Esophagus squamous epithelium (tissue), 5 donors: ENCODE results near the gene TMEM245. TPM values are rescaled to one million over a fixed set of nuclear protein-coding genes. Genes with fewer than 3 reads are reported as not detected.

Experiments used
- DNase-seq: peaks from one replicate; lab custom pipeline; 2025; lab: John Stamatoyannopoulos, UW
- H3K27ac ChIP-seq, 4 donors: fragments of 200-600 bp; sonication (generic); one replicate each; pipeline ENCODE4 v1.5.1; 2016 to 2019; ENCODE audit warnings: mild to moderate bottlenecking in 1 of 4
- H3K27me3 ChIP-seq, 4 donors: fragments of 200-600 bp; sonication (generic); 1 replicate in 3 of 4; 2 replicates in 1 of 4; pipeline versions ENCODE4 v1.5.1 to v1.6.0; 2017 to 2021; ENCODE audit warnings: antibody characterized with exemption in 1 of 4
- H3K36me3 ChIP-seq, 3 donors: fragments of 200-600 bp; sonication (generic); one replicate each; pipeline ENCODE4 v1.5.1; 2016 to 2019
- H3K4me1 ChIP-seq, 3 donors: fragments of 200-600 bp; sonication (generic); one replicate each; pipeline ENCODE4 v1.5.1; 2017 to 2019
- H3K4me3 ChIP-seq, 4 donors: fragments of 200-600 bp; sonication (generic); 1 replicate in 3 of 4; 2 replicates in 1 of 4; pipeline ENCODE4 v1.5.1; 2016 to 2019; ENCODE audit warnings: mild to moderate bottlenecking in 2 of 4, moderate library complexity in 1 of 4
- H3K9me3 ChIP-seq, 3 donors: fragments of 200-600 bp; sonication (generic); one replicate each; pipeline ENCODE4 v1.5.1; 2016 to 2019
- POLR2A ChIP-seq, 4 donors: fragments of 450-650 bp; IDR thresholded peaks; one replicate each; pipeline ENCODE4 v1.6.1; 2017; ENCODE audit warnings: antibody characterized with exemption in 4 of 4, mild to moderate bottlenecking in 4 of 4, moderate library complexity in 3 of 4
- WGBS, 2 donors: methylation state at CpG; one replicate each; pipeline ENCODE4 v1.1.5; 2018; 5-methylcytosine and 5-hydroxymethylcytosine counted together
- intact Hi-C: fragments of 100-400 bp; cut with DNase I; formaldehyde crosslinking; loops from one replicate; pipeline ENCODE4 v1.15.0; 2022
- total RNA-seq, 4 donors: library from RNA; depleted of rRNA; stranded (reverse); fragments of >200 nt; gene quantifications; one replicate each; pipeline ENCODE4 v1.1.0, GENCODE V29; 2016
- TF ChIP-seq, protein P1 (sequence below), 6 experiments: fragments of 450-650 bp in 4 of 6; fragments of 200-600 bp in 2 of 6; sonication (generic) in 2 of 6; IDR thresholded peaks; one replicate each; pipeline ENCODE4 v1.5.1; 2016 to 2019; ENCODE audit warnings: antibody characterized with exemption in 6 of 6, mild to moderate bottlenecking in 4 of 6, moderate library complexity in 4 of 6
- donor health status: DM: yes; HTN: yes; CAD: no.

Gene TMEM245
- total RNA-seq, 4 donors from 2014 or later, result 12.5 to 45.4 (median 25.9) TPM

DNA sequence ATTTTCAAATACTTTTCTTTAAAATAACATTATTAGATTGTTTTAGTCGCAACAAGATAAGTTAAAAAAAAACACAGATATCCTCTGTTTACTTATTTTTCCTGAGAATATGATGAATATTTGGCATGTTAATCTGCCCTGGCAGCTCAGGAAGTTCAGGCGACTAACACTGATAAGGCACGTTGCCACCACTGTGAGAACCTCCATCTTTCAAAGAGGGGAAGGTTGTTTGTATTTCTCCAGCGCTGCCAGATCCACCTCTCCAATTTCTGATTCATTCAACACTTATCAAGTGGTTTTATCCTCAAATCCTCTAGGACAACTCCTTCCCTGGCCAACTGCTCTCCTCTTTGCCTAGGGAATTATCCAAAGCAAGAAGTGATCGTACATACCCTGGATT is 128.3 kb downstream of the TMEM245 start:
- DNase-seq, result no peak
- TF ChIP-seq, protein P1, sequence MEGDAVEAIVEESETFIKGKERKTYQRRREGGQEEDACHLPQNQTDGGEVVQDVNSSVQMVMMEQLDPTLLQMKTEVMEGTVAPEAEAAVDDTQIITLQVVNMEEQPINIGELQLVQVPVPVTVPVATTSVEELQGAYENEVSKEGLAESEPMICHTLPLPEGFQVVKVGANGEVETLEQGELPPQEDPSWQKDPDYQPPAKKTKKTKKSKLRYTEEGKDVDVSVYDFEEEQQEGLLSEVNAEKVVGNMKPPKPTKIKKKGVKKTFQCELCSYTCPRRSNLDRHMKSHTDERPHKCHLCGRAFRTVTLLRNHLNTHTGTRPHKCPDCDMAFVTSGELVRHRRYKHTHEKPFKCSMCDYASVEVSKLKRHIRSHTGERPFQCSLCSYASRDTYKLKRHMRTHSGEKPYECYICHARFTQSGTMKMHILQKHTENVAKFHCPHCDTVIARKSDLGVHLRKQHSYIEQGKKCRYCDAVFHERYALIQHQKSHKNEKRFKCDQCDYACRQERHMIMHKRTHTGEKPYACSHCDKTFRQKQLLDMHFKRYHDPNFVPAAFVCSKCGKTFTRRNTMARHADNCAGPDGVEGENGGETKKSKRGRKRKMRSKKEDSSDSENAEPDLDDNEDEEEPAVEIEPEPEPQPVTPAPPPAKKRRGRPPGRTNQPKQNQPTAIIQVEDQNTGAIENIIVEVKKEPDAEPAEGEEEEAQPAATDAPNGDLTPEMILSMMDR (IDR thresholded peaks at IDR 0.05), result no peak
- TF ChIP-seq POLR2A (IDR thresholded peaks at IDR 0.05), result no peak

DNA sequence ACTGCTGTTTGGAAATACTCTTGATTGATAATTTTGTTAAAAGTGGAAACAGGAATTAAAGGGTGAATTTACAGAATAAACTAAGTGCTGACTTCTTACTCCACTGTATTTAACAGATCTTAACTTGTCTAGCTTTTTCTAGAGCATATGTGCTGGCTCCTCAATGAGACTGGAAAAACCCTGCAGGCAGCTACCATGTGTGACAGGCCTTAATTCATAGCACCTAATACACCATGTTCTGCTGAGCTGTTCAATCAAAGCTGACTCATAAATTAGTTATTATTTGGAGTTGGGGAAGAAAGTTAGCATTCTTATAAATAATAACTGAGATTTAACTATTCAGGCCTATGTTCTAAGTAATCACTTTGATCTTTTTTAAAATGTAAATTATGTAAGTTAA is 135.9 kb downstream of the TMEM245 start:
- H3K27me3 ChIP-seq, result no peaks in the 10 kb centered on the region
- no peaks in the 10 kb centered on the region for H3K9me3 ChIP-seq
- intact Hi-C loops, result no loop called here
- no peak for DNase-seq
- TF ChIP-seq POLR2A (IDR thresholded peaks at IDR 0.05), result no peak
- TF ChIP-seq, protein P1 (IDR thresholded peaks at IDR 0.05), result peak in 1 of 6 experiments; percentile 14
- H3K4me1 ChIP-seq, result peaks cover 0 to 8% (median 0%) of the 10 kb centered on the region in 3 donors
- no peak overlapping the region for H3K27ac ChIP-seq
- H3K36me3 ChIP-seq, result peaks cover 0 to 11% (median 0%) of the 10 kb centered on the region in 3 donors
- H3K4me3 ChIP-seq, result no peak overlapping the region

More for the DNA sequence above, 128.3 kb downstream of the TMEM245 start:
- intact Hi-C loops, result no loop called here
- H3K36me3 ChIP-seq, result peaks cover 0 to 17% (median 0%) of the 10 kb centered on the region in 3 donors
- H3K27ac ChIP-seq, result no peak overlapping the region
- WGBS, 2 donors, result 60 to 63% methylated on average over 5 of the region's 5 CpGs
- no peaks in the 10 kb centered on the region for H3K27me3 ChIP-seq
- H3K4me3 ChIP-seq, result no peak overlapping the region
- peaks cover 0 to 19% (median 0%) of the 10 kb centered on the region in 3 donors for H3K4me1 ChIP-seq
- no peaks in the 10 kb centered on the region for H3K9me3 ChIP-seq

DNA sequence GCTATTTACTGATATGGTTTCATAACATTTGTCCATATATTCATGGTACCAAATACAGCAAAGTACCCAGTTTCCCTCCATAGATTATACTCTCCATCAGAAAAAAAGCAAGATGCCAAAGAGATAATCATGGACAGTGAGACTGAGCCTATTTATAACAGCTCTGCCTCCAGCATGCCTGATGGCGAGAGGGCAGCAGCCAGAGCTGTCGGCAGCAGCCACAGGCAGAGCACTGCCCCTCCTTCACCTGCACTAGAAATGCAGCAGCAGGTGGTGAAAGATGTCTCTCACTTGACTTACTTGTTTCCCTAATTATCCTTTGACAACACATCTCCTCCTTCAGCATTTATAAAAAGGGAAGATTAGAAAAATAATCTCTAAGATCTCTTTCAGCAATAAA is 138.9 kb downstream of the TMEM245 start:
- 83 to 94% methylated on average over 2 of the region's 2 CpGs for WGBS, 2 donors
- Histone ChIP-seq H3K4me1 (peaks cover 0 to 22% (median 7%) of the 10 kb centered on the region in 3 donors), H3K9me3 (no peaks in the 10 kb centered on the region), H3K27me3 (no peaks in the 10 kb centered on the region), H3K4me3 (no peak overlapping the region), H3K36me3 (peaks cover 0 to 6% (median 0%) of the 10 kb centered on the region in 3 donors), H3K27ac (no peak overlapping the region)
- intact Hi-C loops, result no loop called here
- DNase-seq, result no peak
- TF ChIP-seq, protein P1 (IDR thresholded peaks at IDR 0.05), result no peak
- no peak for TF ChIP-seq POLR2A (IDR thresholded peaks at IDR 0.05)

DNA sequence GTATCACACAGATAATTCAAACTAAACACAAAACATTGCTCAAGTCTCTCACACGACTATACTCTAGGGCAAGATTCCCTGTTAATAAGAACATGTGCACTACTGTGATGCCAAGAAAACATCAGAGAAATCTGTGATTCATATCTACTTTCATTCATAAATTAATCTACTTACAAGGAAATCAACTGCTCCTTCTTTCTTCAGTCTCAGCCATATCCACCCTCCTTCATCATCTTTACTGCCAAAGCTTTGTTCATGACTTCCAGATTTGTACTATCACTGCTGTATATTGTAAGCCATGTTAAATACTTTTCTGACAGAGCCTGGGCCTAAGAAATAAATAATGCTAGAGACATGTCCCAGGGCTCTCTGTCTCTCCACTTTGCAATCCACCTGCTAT is 141.5 kb downstream of the TMEM245 start:
- H3K27ac ChIP-seq, result peak overlapping the region in 2 of 4 donors; percentile 19 to 56
- H3K9me3 ChIP-seq, result no peaks in the 10 kb centered on the region
- DNase-seq, result no peak
- no peaks in the 10 kb centered on the region for H3K27me3 ChIP-seq
- TF ChIP-seq, protein P1 (IDR thresholded peaks at IDR 0.05), result no peak
- no peak for TF ChIP-seq POLR2A (IDR thresholded peaks at IDR 0.05)
- 25 to 28% methylated on average over 1 of the region's 1 CpG for WGBS, 2 donors
- H3K4me1 ChIP-seq, result peaks cover 0 to 25% (median 7%) of the 10 kb centered on the region in 3 donors
- intact Hi-C loops, result no loop called here
- H3K4me3 ChIP-seq, result no peak overlapping the region
- peaks cover 0 to 6% (median 0%) of the 10 kb centered on the region in 3 donors for H3K36me3 ChIP-seq

DNA sequence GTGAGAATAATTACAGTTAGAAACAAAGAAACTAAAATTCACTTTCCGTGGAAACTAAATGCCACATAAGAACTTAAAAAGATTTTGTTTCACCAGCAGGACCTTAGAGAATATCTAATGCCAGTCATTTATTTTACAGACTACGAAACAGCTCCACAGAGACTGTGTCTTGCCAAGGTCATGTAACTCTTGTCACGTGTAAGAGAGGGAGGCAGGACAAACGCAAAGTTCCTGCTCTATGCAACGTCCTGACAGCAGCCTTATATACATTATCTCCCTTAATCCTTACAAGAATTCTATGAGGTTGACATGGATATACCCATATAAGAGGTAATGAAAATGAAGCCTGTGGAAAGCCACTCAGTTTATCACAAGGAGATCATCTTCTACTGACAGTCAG is 145.9 kb downstream of the TMEM245 start:
- no peaks in the 10 kb centered on the region for H3K27me3 ChIP-seq
- no peaks in the 10 kb centered on the region for H3K9me3 ChIP-seq
- H3K27ac ChIP-seq, result no peak overlapping the region
- TF ChIP-seq POLR2A (IDR thresholded peaks at IDR 0.05), result no peak
- TF ChIP-seq, protein P1 (IDR thresholded peaks at IDR 0.05), result no peak
- peaks cover 0 to 3% (median 0%) of the 10 kb centered on the region in 3 donors for H3K36me3 ChIP-seq
- intact Hi-C loops, result no loop called here
- H3K4me1 ChIP-seq, result peaks cover 0 to 27% (median 7%) of the 10 kb centered on the region in 3 donors
- WGBS, 2 donors, result 65 to 81% methylated on average over 5 of the region's 5 CpGs
- DNase-seq, result no peak
- H3K4me3 ChIP-seq, result no peak overlapping the region
